EL (cell line): ENCODE measurements around the gene CD300LF.

Source experiments
- DNase-seq: peaks from one replicate; pipeline ENCODE4 v3.0.0-alpha.2; 2016

Gene CD300LF

DNA sequence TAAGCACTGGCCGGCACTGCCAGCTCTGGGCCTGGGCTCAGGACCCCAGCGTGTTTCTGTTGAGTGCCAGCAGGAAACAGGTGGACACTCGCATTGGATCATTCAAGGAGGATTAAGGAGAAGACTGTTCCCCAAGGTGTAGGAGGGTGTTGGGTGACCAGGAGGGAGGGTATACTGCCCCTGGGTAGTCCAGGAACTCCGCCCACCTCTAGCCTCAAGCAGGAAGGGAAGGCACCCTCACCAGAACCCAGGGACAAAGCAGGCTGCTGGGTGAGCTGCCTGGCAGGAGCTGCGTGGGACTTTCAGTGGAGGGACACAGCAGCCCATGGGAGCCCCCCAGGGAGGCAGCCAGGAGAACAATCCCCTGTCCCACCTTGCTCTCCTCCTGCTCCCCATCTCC, 16.6 kb upstream of the CD300LF start:
- DNase-seq = no peak

DNA sequence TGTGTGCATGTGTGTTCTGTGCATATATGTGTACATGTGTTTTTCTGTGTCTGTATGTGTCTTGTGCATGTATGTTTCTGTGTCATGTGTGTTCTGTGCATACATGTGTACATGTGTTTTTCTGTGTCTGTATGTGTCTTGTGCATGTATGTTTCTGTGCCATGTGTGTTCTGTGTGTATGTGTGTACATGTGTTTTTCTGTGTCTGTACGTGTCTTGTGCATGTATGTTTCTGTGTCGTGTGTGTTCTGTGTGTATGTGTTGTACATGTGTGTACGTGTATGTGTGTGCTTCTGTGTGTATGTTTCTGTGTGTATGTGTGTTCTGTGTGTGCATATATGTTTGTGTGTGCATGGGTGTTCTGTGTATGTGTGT, 16.0 kb upstream of the CD300LF start:
- DNase-seq = no peak

- no peak for DNase-seq
These were observed 15.4 kb upstream of the CD300LF start for GRCh38 chr17:74728033-74728701.

- no peak for DNase-seq
These were observed 12.4 kb upstream of the CD300LF start for GRCh38 chr17:74725111-74725510.

- DNase-seq = no peak
These were observed 11.2 kb upstream of the CD300LF start for GRCh38 chr17:74723891-74724290.

DNA sequence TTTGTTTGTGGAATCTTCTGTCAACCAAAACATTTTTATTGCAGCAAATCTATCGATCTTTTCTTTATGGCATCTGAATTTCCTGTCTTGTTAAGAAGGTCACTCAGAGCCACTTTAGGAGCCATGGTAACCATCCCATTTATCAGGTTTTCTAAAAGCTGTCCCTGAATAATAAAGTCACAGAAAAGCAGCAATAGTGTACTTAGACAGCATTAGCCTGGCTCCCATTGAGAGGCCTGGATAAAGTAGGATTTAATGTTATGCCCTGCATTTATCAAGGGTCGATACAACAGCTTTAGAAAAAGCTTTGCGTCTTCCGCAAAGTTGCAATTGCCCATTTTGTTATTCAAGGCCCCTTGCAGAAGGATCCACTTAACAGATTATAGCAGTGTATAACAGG, 10.1 kb upstream of the CD300LF start:
- no peak for DNase-seq

DNA sequence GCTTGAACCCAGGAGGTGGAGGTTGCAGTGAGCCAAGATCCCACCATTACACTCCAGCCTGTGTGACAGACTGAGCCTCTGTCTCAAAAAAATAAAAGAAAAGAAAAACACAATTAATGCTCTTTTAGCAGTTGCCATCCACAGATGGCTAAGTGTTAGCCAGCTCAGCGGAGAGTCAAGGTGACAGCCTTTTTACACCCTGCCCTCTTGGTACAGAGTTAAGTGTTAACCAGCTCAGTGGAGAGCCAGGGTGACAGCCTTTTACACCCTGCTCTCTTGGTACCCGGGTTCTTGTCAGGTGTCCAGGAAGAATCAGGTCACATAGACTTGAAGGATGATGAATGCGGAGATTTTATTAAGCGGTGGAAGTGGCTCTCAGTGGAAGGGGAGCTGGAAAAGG, 7.8 kb upstream of the CD300LF start:
- DNase-seq = no peak

GRCh38 chr17:74715144-74715543, 2.4 kb upstream of the CD300LF start:
- no peak for DNase-seq

DNA sequence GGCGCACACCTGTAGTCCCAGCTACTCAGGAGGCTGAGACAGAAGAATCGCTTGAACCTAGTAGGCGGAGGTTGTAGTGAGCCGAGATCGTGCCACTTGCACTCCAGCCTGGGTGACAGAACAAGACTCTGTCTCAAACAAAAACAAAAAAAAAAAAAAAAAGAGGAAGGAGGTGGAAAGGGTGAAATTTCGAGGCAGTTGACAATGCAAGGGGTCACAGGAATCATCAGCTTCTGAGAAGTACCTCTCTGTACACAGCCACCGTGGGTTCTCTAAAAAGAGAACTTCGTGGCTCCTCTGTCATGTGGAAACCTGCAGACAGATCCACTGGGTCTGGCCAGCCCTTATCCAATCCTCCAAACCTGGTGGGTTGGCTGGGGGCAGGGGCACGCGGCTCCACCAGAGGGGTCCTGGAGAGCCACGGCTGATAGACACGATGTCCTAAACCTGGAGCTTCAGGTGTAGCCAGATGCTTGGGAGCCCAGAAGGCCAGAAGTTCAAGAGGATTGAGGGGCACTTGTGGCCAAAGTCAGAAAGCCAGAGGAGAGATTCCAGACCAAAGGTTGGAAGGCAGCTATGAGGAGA, 540 bp upstream of the CD300LF start:
- DNase-seq = no peak

GRCh38 chr17:74712301-74712700, 422 bp downstream of the CD300LF start:
- no peak for DNase-seq

DNA sequence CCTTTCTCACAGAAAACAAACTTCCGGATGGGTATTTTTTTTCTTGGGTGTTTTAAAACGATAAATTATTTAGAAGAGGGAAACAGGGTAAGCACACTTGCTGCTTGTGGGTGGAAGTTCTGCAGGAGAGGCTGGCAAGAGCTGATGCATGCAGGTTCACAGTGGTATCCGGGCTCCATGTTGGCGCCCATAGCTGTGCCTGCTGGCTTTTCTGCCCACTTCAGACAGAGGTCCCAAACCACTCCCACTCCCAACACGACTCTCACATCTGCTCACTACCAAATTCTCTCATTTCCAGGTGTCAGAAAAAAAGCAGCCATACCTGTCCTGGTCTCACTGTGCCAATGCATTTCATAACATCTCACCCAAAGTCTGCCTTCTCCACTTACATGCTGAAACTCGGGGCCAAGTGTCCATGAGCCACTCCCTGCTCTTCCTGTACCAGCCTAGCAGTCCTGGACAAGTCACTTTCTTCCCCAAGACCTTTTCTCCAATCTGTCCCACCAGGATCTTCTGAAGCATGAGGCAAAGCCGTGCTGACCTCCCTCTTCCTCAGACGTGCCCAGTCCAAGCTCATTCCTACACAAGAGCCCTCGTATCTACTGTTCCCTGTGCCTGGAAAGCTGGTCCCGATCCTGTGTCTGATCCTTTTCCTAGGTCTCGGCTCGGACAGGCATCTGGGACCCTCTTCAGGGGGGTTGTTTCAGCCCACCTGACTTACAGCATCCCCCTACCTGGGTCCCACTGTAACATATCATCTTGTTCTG, 1.5 kb downstream of the CD300LF start:
- no peak for DNase-seq

DNA sequence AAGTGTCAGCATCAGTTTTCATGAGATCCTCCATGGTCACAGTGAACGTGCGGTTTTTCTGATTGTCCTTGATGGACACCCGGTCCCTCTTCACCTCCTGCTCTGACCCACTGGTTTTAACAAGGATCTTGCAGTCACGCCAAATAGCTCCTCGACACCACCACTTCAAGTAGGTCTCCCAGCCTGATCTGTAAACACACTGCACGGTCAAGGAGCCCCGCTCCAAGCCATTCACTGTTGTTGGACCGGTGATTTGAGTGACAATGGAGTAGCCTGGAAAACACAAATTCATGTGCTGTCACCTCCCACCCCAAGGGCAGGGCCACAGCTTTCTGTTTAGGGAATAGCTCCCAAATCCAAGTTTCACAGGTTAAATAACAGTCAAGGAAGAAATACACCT, 8.2 kb downstream of the CD300LF start:
- no peak for DNase-seq

- no peak for DNase-seq
These were observed 9.4 kb downstream of the CD300LF start for GRCh38 chr17:74703311-74703710.

GRCh38 chr17:74702116-74702871, 10.4 kb downstream of the CD300LF start:
- no peak for DNase-seq

DNA sequence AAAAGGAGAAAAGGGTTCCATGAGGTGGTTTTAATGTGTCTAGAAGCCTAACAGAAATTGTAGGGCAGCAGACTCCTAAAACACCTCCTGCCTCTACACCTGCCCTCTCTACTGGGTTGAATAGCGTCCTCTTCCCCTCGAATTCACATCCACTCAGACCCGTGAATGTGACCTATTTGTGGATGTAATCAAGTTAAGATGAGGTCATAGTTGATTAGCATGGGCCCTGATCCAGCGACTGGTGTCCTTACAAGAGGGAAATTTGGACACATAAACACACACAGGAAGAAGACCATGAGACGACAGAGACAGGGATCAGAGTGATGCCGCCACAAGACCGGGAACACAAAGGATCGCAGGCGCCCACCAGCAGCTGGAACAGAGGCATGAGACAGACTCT, 13.5 kb downstream of the CD300LF start:
- no peak for DNase-seq

DNA sequence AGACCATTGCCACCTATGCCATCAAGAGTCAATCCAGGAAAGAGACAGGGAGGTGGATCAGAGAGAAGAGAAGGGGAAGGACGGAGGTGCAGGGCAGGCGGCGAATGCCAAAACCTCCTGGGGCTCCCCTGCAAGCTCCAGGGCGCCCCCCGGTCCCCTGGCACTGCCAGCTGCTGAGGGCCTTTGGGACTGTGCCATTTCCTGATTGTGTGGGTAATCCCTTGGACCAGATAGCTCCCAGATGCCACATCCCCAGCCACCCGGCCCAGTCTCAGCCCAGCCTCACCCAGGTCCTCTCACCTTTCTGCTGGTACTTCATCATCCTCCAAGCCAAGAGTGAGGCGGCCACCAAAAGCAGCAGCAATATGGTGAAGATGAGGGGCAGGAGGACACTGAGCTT, 14.7 kb downstream of the CD300LF start:
- no peak for DNase-seq

- no peak for DNase-seq
These were observed 15.2 kb downstream of the CD300LF start for GRCh38 chr17:74697515-74697914.

- no peak for DNase-seq
These were observed 17.1 kb downstream of the CD300LF start for GRCh38 chr17:74695629-74696028.

GRCh38 chr17:74694081-74694480, 18.6 kb downstream of the CD300LF start:
- DNase-seq = no peak

- no peak for DNase-seq
These were observed 21.6 kb downstream of the CD300LF start for GRCh38 chr17:74691151-74691550.

- DNase-seq = no peak
These were observed 22.3 kb downstream of the CD300LF start for GRCh38 chr17:74690409-74690825.

- no peak for DNase-seq
These were observed 24.8 kb downstream of the CD300LF start for GRCh38 chr17:74687886-74688285.

GRCh38 chr17:74686761-74687160, 26.0 kb downstream of the CD300LF start:
- no peak for DNase-seq
